ENCODE measurements around the gene ODAD2.

DNA sequence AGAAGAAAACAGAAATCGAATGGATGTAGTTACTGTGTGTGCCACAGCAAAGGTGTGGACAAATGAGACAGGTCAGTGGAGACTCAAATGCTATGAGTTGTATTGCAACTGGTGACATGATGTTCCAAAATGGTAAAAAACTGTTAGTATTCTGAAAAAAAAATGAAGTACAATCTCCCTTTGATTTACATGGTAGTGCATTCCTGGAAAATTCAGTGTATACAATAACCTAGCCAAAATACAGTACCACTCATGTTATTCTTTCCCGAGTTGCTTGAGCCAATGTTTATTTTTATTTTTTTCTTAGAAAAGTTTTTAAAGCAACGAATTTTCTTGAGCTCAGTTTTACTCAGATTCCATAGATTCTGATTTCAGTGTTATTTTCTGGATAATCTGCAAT, 47.7 kb upstream of the ODAD2 start:
- no peak for TF ChIP-seq CREB1 (IDR thresholded peaks at IDR 0.05; ENCODE audit: low read depth)
- no peak for TF ChIP-seq REST (IDR thresholded peaks at IDR 0.05; ENCODE audit: low read depth)
- no peak for TF ChIP-seq TCF12 (IDR thresholded peaks at IDR 0.05; ENCODE audit: low read depth)
- no peak for TF ChIP-seq TEAD4 (IDR thresholded peaks at IDR 0.05)
- TF ChIP-seq, protein P1, sequence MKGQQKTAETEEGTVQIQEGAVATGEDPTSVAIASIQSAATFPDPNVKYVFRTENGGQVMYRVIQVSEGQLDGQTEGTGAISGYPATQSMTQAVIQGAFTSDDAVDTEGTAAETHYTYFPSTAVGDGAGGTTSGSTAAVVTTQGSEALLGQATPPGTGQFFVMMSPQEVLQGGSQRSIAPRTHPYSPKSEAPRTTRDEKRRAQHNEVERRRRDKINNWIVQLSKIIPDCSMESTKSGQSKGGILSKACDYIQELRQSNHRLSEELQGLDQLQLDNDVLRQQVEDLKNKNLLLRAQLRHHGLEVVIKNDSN (IDR thresholded peaks at IDR 0.05) = no peak
- TF ChIP-seq MAX (IDR thresholded peaks at IDR 0.05) = no peak
- TF ChIP-seq FOXM1 (IDR thresholded peaks at IDR 0.05; ENCODE audit: borderline replicate concordance, low read depth) = no peak
